ENCODE results near the gene EXOC6B.

The EXOC6B gene

GRCh38 chr2:72779495-72779894, 46.3 kb downstream of the EXOC6B start:
- H2BK15ac ChIP-seq (ENCODE audit: low read length) = no peak overlapping the region
- no peak for DNase-seq (ENCODE audit: low spot score)
- H2AFZ ChIP-seq (ENCODE audit: low read length) = no peak overlapping the region
- H4K91ac ChIP-seq (ENCODE audit: low read depth, low read length, poor library complexity) = no peak overlapping the region
- no peak overlapping the region for H2AK5ac ChIP-seq (ENCODE audit: low read depth, low read length)
- no peaks in the 10 kb centered on the region for H3K4me1 ChIP-seq (ENCODE audit: control insufficient read depth in 2 of 2, insufficient read depth in 1 of 2, low read depth in 1 of 2, low read length in 2 of 2)
- no peak overlapping the region for H3K27ac ChIP-seq (replicated peaks; ENCODE audit: low read length)
- H2BK12ac ChIP-seq (ENCODE audit: low read length) = no peak overlapping the region
- H2BK5ac ChIP-seq (ENCODE audit: low read length) = no peak overlapping the region
- H4K8ac ChIP-seq (ENCODE audit: low read depth, low read length) = no peak overlapping the region
- H2BK120ac ChIP-seq (ENCODE audit: low read depth, low read length) = no peak overlapping the region
- H3K27me3 ChIP-seq (ENCODE audit: control insufficient read depth in 3 of 3, insufficient read depth in 3 of 3, low read depth in 1 of 3, low read length in 3 of 3) = no peaks in the 10 kb centered on the region
- H3K36me3 ChIP-seq (replicated peaks in 1 of 2; ENCODE audit: control insufficient read depth in 2 of 2, insufficient read depth in 2 of 2, low read length in 2 of 2) = peaks cover 0 to 3% of the 10 kb centered on the region in 2 donors
- no peak overlapping the region for H3K4ac ChIP-seq (ENCODE audit: low read length)
- H3K14ac ChIP-seq (ENCODE audit: low read length) = no peak overlapping the region
- H3K18ac ChIP-seq (ENCODE audit: low read length) = no peak overlapping the region
- no peak overlapping the region for H3K9ac ChIP-seq (ENCODE audit: low read depth, low read length, poor library complexity)
- no peaks in the 10 kb centered on the region for H3K79me1 ChIP-seq (ENCODE audit: low read depth, low read length)
- no CpG with 5 or more reads among the region's 2 CpGs for WGBS, 2 donors (ENCODE audit: extremely low coverage in 2 of 2, insufficient read length in 2 of 2, insufficient replicate concordance in 1 of 2)
- H3K4me3 ChIP-seq (ENCODE audit: low read length in 2 of 2) = no peak overlapping the region
- peaks cover 0 to 13% of the 10 kb centered on the region in 2 donors for H3K9me3 ChIP-seq (replicated peaks in 1 of 2; ENCODE audit: control insufficient read depth in 2 of 2, insufficient read depth in 1 of 2, low read depth in 1 of 2, low read length in 2 of 2)
- H3K23ac ChIP-seq (ENCODE audit: low read depth, low read length, poor library complexity) = no peak overlapping the region
- H3K4me2 ChIP-seq (ENCODE audit: insufficient read depth, low read length, poor library complexity, severe bottlenecking) = no peak overlapping the region

GRCh38 chr2:72778410-72778809, 47.4 kb downstream of the EXOC6B start:
- Histone ChIP-seq H4K91ac (ENCODE audit: low read depth, low read length, poor library complexity) (no peak overlapping the region), H2BK5ac (ENCODE audit: low read length) (no peak overlapping the region), H2AFZ (ENCODE audit: low read length) (no peak overlapping the region), H3K23ac (ENCODE audit: low read depth, low read length, poor library complexity) (no peak overlapping the region), H3K4me2 (ENCODE audit: insufficient read depth, low read length, poor library complexity, severe bottlenecking) (no peak overlapping the region), H2AK5ac (ENCODE audit: low read depth, low read length) (no peak overlapping the region), H2BK15ac (ENCODE audit: low read length) (no peak overlapping the region), H3K4me3 (ENCODE audit: low read length in 2 of 2) (no peak overlapping the region), H3K4ac (ENCODE audit: low read length) (no peak overlapping the region), H3K9ac (ENCODE audit: low read depth, low read length, poor library complexity) (no peak overlapping the region), H2BK12ac (ENCODE audit: low read length) (no peak overlapping the region), H3K9me3 (replicated peaks in 1 of 2; ENCODE audit: control insufficient read depth in 2 of 2, insufficient read depth in 1 of 2, low read depth in 1 of 2, low read length in 2 of 2) (peaks cover 0 to 5% of the 10 kb centered on the region in 2 donors), H3K27ac (replicated peaks; ENCODE audit: low read length) (no peak overlapping the region), H2BK120ac (ENCODE audit: low read depth, low read length) (no peak overlapping the region), H3K79me1 (ENCODE audit: low read depth, low read length) (no peaks in the 10 kb centered on the region), H3K4me1 (ENCODE audit: control insufficient read depth in 2 of 2, insufficient read depth in 1 of 2, low read depth in 1 of 2, low read length in 2 of 2) (no peaks in the 10 kb centered on the region), H3K27me3 (ENCODE audit: control insufficient read depth in 3 of 3, insufficient read depth in 3 of 3, low read depth in 1 of 3, low read length in 3 of 3) (no peaks in the 10 kb centered on the region), H4K8ac (ENCODE audit: low read depth, low read length) (no peak overlapping the region), H3K14ac (ENCODE audit: low read length) (no peak overlapping the region), H3K18ac (ENCODE audit: low read length) (no peak overlapping the region), H3K36me3 (replicated peaks in 1 of 2; ENCODE audit: control insufficient read depth in 2 of 2, insufficient read depth in 2 of 2, low read length in 2 of 2) (no peaks in the 10 kb centered on the region)
- no peak for DNase-seq (ENCODE audit: low spot score)
- no CpG with 5 or more reads among the region's 1 CpG for WGBS, 2 donors (ENCODE audit: extremely low coverage in 2 of 2, insufficient read length in 2 of 2, insufficient replicate concordance in 1 of 2)

DNA sequence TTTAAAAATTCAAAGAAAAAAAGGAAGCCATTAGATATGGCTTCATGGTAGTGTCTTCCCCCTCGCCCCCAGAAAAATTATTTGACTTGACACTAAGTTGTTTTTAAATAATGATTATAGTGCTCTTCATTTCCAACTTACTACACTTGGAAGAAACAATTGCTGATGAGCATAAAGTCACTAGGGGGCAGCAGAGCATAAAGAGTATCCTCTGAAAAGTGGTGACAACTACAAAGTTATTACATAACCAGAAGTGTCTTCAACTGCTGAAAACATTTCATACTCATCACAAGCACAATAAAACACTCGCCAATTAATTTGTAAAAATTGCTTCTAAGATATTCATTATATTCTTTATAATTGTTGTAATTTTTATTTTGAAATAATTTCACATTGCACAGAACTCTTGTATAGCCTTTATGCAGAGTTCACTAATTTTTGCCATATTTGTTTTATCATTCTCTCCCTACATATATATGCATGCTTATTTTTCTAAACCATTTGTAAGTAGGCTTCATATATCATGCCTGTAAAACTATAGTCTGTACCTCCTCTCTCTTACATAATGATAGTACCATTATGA, 54.9 kb downstream of the EXOC6B start:
- Histone ChIP-seq H3K9me3 (replicated peaks in 1 of 2; ENCODE audit: control insufficient read depth in 2 of 2, insufficient read depth in 1 of 2, low read depth in 1 of 2, low read length in 2 of 2) (no peaks in the 10 kb centered on the region), H4K91ac (ENCODE audit: low read depth, low read length, poor library complexity) (no peak overlapping the region), H3K9ac (ENCODE audit: low read depth, low read length, poor library complexity) (no peak overlapping the region), H2BK15ac (ENCODE audit: low read length) (no peak overlapping the region), H2BK5ac (ENCODE audit: low read length) (no peak overlapping the region), H3K18ac (ENCODE audit: low read length) (no peak overlapping the region), H3K27ac (replicated peaks; ENCODE audit: low read length) (no peak overlapping the region), H3K4ac (ENCODE audit: low read length) (no peak overlapping the region), H2AFZ (ENCODE audit: low read length) (no peak overlapping the region), H2AK5ac (ENCODE audit: low read depth, low read length) (no peak overlapping the region), H3K79me1 (ENCODE audit: low read depth, low read length) (no peaks in the 10 kb centered on the region), H3K4me1 (ENCODE audit: control insufficient read depth in 2 of 2, insufficient read depth in 1 of 2, low read depth in 1 of 2, low read length in 2 of 2) (peaks cover 0 to 2% of the 10 kb centered on the region in 2 donors), H3K23ac (ENCODE audit: low read depth, low read length, poor library complexity) (no peak overlapping the region), H3K4me2 (ENCODE audit: insufficient read depth, low read length, poor library complexity, severe bottlenecking) (no peak overlapping the region), H4K8ac (ENCODE audit: low read depth, low read length) (no peak overlapping the region), H2BK12ac (ENCODE audit: low read length) (no peak overlapping the region), H3K27me3 (ENCODE audit: control insufficient read depth in 3 of 3, insufficient read depth in 3 of 3, low read depth in 1 of 3, low read length in 3 of 3) (no peaks in the 10 kb centered on the region), H3K14ac (ENCODE audit: low read length) (no peak overlapping the region), H3K4me3 (ENCODE audit: low read length in 2 of 2) (no peak overlapping the region), H2BK120ac (ENCODE audit: low read depth, low read length) (no peak overlapping the region), H3K36me3 (replicated peaks in 1 of 2; ENCODE audit: control insufficient read depth in 2 of 2, insufficient read depth in 2 of 2, low read length in 2 of 2) (no peaks in the 10 kb centered on the region)
- WGBS, 2 donors (ENCODE audit: extremely low coverage in 2 of 2, insufficient read length in 2 of 2, insufficient replicate concordance in 1 of 2) = no CpG with 5 or more reads among the region's 2 CpGs
- DNase-seq (ENCODE audit: low spot score) = peak; percentile 65

DNA sequence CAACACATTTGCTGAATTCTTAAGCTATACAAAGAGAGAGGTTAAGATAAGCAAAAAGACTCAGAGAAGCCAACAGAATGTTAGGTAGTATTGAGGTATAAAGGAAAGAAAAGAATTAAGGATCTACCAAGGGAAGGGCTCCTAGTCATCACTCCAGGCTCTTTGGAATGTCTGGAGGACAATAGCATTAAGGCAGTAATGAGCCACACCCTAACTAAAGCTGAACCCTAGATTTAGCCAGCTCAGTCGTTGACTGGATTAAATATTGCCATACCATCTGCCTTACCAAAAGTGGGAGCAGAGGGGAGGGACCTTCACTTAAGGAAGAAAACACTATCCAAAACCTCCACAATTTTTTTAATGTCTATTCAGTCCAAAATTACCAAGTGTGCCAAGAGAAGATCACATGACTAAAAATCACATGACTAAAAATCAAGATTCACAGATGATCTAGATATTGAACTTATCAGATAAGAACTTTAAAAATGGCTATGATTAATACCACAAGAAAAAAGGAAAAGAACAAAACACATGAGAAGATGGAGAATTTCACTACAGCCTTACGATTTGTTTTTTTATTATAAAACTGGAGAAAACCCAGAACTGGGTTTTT, 59.7 kb downstream of the EXOC6B start:
- Histone ChIP-seq H2AFZ (ENCODE audit: low read length) (no peak overlapping the region), H3K4me3 (ENCODE audit: low read length in 2 of 2) (no peak overlapping the region), H2BK5ac (ENCODE audit: low read length) (no peak overlapping the region), H3K14ac (ENCODE audit: low read length) (no peak overlapping the region), H2BK15ac (ENCODE audit: low read length) (no peak overlapping the region), H4K8ac (ENCODE audit: low read depth, low read length) (no peak overlapping the region), H4K91ac (ENCODE audit: low read depth, low read length, poor library complexity) (no peak overlapping the region), H2BK12ac (ENCODE audit: low read length) (no peak overlapping the region), H3K9ac (ENCODE audit: low read depth, low read length, poor library complexity) (no peak overlapping the region), H3K4me2 (ENCODE audit: insufficient read depth, low read length, poor library complexity, severe bottlenecking) (no peak overlapping the region), H3K9me3 (replicated peaks in 1 of 2; ENCODE audit: control insufficient read depth in 2 of 2, insufficient read depth in 1 of 2, low read depth in 1 of 2, low read length in 2 of 2) (peaks cover 3 to 12% of the 10 kb centered on the region in 2 donors), H3K27me3 (ENCODE audit: control insufficient read depth in 3 of 3, insufficient read depth in 3 of 3, low read depth in 1 of 3, low read length in 3 of 3) (no peaks in the 10 kb centered on the region), H3K27ac (replicated peaks; ENCODE audit: low read length) (no peak overlapping the region), H3K79me1 (ENCODE audit: low read depth, low read length) (no peaks in the 10 kb centered on the region), H3K36me3 (replicated peaks in 1 of 2; ENCODE audit: control insufficient read depth in 2 of 2, insufficient read depth in 2 of 2, low read length in 2 of 2) (no peaks in the 10 kb centered on the region), H2BK120ac (ENCODE audit: low read depth, low read length) (no peak overlapping the region), H3K4me1 (ENCODE audit: control insufficient read depth in 2 of 2, insufficient read depth in 1 of 2, low read depth in 1 of 2, low read length in 2 of 2) (peaks cover 0 to 2% of the 10 kb centered on the region in 2 donors), H3K23ac (ENCODE audit: low read depth, low read length, poor library complexity) (no peak overlapping the region), H3K4ac (ENCODE audit: low read length) (no peak overlapping the region), H3K18ac (ENCODE audit: low read length) (no peak overlapping the region), H2AK5ac (ENCODE audit: low read depth, low read length) (no peak overlapping the region)
- DNase-seq (ENCODE audit: low spot score) = no peak
- WGBS, 2 donors (ENCODE audit: extremely low coverage in 2 of 2, insufficient read length in 2 of 2, insufficient replicate concordance in 1 of 2) = no CpG with 5 or more reads among the region's 2 CpGs

Measured in neuronal stem cell (in vitro differentiated cells).